H1 (cell line): Measurements from ENCODE around the gene MACF1. TPM values are rescaled to one million over a fixed set of nuclear protein-coding genes. Genes with fewer than 3 reads are reported as not detected.

Experiments used
- CTCF ChIA-PET: fragments of 300-600 bp; sonication (Branson Sonifier 250); formaldehyde crosslinking; loops from one replicate; lab custom pipeline; 2021; ENCODE audit not compliant: partially characterized antibody; lab: Charles Lee
- POLR2A ChIA-PET: fragments of 300-600 bp; sonication (Branson Sonifier 250); formaldehyde crosslinking; loops from one replicate; lab custom pipeline; 2021; ENCODE audit warnings: inconsistent platforms; ENCODE audit not compliant: partially characterized antibody; lab: Charles Lee
- DNase-seq, 2 experiments: peaks; one replicate each; pipeline versions ENCODE4 v3.0.0 to v3.0.0-alpha.2; 2010 to 2022; ENCODE audit warnings: low spot score in 2 of 2, low read depth in 1 of 2, mixed read lengths in 1 of 2
- FAIRE-seq: peaks from 2 replicates; lab custom pipeline; 2011; peaks lifted over from hg19 to GRCh38; lab: Jason Lieb, UNC
- H2AFZ ChIP-seq: 2 replicates; pipeline ENCODE4 v1.8.1; 2012; ENCODE audit warnings: low read length, inconsistent platforms
- H2AK5ac ChIP-seq: 2 replicates; pipeline ENCODE4 v1.6.1; 2013; ENCODE audit warnings: low read depth, low read length
- H2BK120ac ChIP-seq: replicated peaks from 2 replicates; pipeline ENCODE3; 2013; ENCODE audit warnings: low read depth, low read length, inconsistent platforms
- H2BK12ac ChIP-seq: 2 replicates; pipeline ENCODE4 v1.6.1; 2013; ENCODE audit warnings: low read depth, low read length
- H2BK15ac ChIP-seq: 2 replicates; pipeline ENCODE4 v1.6.1; 2013; ENCODE audit warnings: low read length
- H2BK20ac ChIP-seq: 2 replicates; pipeline ENCODE4 v1.6.1; 2013; ENCODE audit warnings: low read length
- H2BK5ac ChIP-seq: 2 replicates; pipeline ENCODE4 v1.6.1; 2013; ENCODE audit warnings: low read depth, low read length
- H3K14ac ChIP-seq: 2 replicates; pipeline ENCODE4 v1.6.1; 2013; ENCODE audit warnings: inconsistent platforms; ENCODE audit not compliant: insufficient read length
- H3K18ac ChIP-seq: 2 replicates; pipeline ENCODE4 v1.6.1; 2013; ENCODE audit warnings: low read length; ENCODE audit errors: extremely low read depth
- H3K23ac ChIP-seq: 2 replicates; pipeline ENCODE4 v1.6.1; 2013; ENCODE audit warnings: inconsistent platforms; ENCODE audit not compliant: insufficient read length
- H3K23me2 ChIP-seq: 2 replicates; pipeline ENCODE4 v1.6.1; 2013; ENCODE audit warnings: low read depth, low read length
- H3K27ac ChIP-seq: 2 replicates; pipeline ENCODE4 v1.6.1; 2011; ENCODE audit warnings: low read depth, low read length, inconsistent platforms
- H3K27me3 ChIP-seq, 4 experiments: replicated peaks in 1 of 4; 1 replicate in 1 of 4; 2 replicates in 3 of 4; pipeline versions ENCODE4 v1.6.1 to v1.8.1; 2011 to 2013; ENCODE audit warnings: low read length in 3 of 4, mild to moderate bottlenecking in 3 of 4, inconsistent platforms in 2 of 4, mixed read lengths in 2 of 4, moderate library complexity in 1 of 4; ENCODE audit not compliant: control insufficient read depth in 3 of 4, insufficient read depth in 3 of 4; ENCODE audit errors: extremely low read depth in 1 of 4
- H3K36me3 ChIP-seq, 4 experiments: 2 replicates each; pipeline versions ENCODE4 v1.6.1 to v1.8.1; 2011 to 2013; ENCODE audit warnings: mild to moderate bottlenecking in 4 of 4, low read length in 3 of 4, moderate library complexity in 2 of 4, control low read depth in 1 of 4, inconsistent platforms in 1 of 4; ENCODE audit not compliant: insufficient read depth in 4 of 4, control insufficient read depth in 2 of 4
- H3K4ac ChIP-seq: replicated peaks from 2 replicates; pipeline ENCODE3; 2013; ENCODE audit warnings: low read length, low read depth, mixed read lengths, inconsistent platforms; ENCODE audit not compliant: insufficient read length
- H3K4me1 ChIP-seq, 4 experiments: replicated peaks in 1 of 4; 1 replicate in 1 of 4; 2 replicates in 3 of 4; pipeline versions ENCODE4 v1.6.1 to v1.8.1; 2011 to 2013; ENCODE audit warnings: low read length in 3 of 4, inconsistent platforms in 2 of 4, mixed read lengths in 1 of 4; ENCODE audit not compliant: insufficient read depth in 4 of 4, control insufficient read depth in 3 of 4
- H3K4me2 ChIP-seq, 2 experiments: 2 replicates each; pipeline versions ENCODE4 v1.6.1 to v1.8.1; 2011 to 2013; ENCODE audit warnings: low read depth in 2 of 2, low read length in 2 of 2, control low read depth in 1 of 2, inconsistent platforms in 1 of 2, mild to moderate bottlenecking in 1 of 2; ENCODE audit not compliant: insufficient read depth in 1 of 2
- H3K4me3 ChIP-seq, 4 experiments: fragments of 200-600, 300-600 bp in 1 of 4; sonication (generic), shearing (Covaris generic), sonication (Bioruptor Twin) in 1 of 4; 2 replicates each; pipeline versions ENCODE4 v1.5.1 to v1.8.1; 2011 to 2016; ENCODE audit warnings: low read length in 4 of 4, low read depth in 3 of 4, control low read depth in 2 of 4, inconsistent platforms in 2 of 4, mild to moderate bottlenecking in 2 of 4, mixed read lengths in 1 of 4, moderate library complexity in 1 of 4; ENCODE audit not compliant: insufficient read depth in 2 of 4; ENCODE audit errors: extremely low read depth in 1 of 4
- H3K56ac ChIP-seq: replicated peaks from 2 replicates; pipeline ENCODE3; 2013; ENCODE audit warnings: low read depth, mild to moderate bottlenecking, mixed read lengths, low read length, inconsistent platforms; ENCODE audit not compliant: insufficient read length
- H3K79me1 ChIP-seq: 2 replicates; pipeline ENCODE4 v1.6.1; 2013; ENCODE audit warnings: low read depth, low read length, control low read depth
- H3K79me2 ChIP-seq, 2 experiments: 2 replicates each; pipeline versions ENCODE4 v1.6.1 to v1.8.1; 2012 to 2013; ENCODE audit warnings: low read length in 2 of 2, mild to moderate bottlenecking in 2 of 2, inconsistent platforms in 1 of 2; ENCODE audit not compliant: insufficient read depth in 2 of 2, control insufficient read depth in 1 of 2
- H3K9ac ChIP-seq, 4 experiments: replicated peaks in 1 of 4; 1 replicate in 1 of 4; 2 replicates in 3 of 4; pipeline versions ENCODE4 v1.6.1 to v1.8.1; 2011 to 2013; ENCODE audit warnings: low read depth in 3 of 4, low read length in 3 of 4, control low read depth in 2 of 4, mild to moderate bottlenecking in 2 of 4, moderate library complexity in 2 of 4, inconsistent platforms in 1 of 4; ENCODE audit errors: extremely low read depth in 1 of 4
- H3K9me3 ChIP-seq, 2 experiments: 2 replicates each; pipeline versions ENCODE4 v1.6.1 to v1.8.1; 2012 to 2013; ENCODE audit warnings: mild to moderate bottlenecking in 2 of 2, moderate library complexity in 2 of 2, control low read depth in 1 of 2, inconsistent platforms in 1 of 2, low read depth in 1 of 2, low read length in 1 of 2, mixed read lengths in 1 of 2; ENCODE audit not compliant: insufficient read depth in 2 of 2
- H4K20me1 ChIP-seq, 2 experiments: replicated peaks in 1 of 2; 2 replicates each; pipeline versions ENCODE3 to v1.8.1; 2011 to 2013; ENCODE audit warnings: inconsistent platforms in 2 of 2, low read length in 2 of 2, mild to moderate bottlenecking in 1 of 2; ENCODE audit not compliant: insufficient read depth in 2 of 2, control insufficient read depth in 1 of 2
- H4K5ac ChIP-seq: 2 replicates; pipeline ENCODE4 v1.6.1; 2013; ENCODE audit warnings: low read length, low read depth, mixed read lengths, inconsistent platforms; ENCODE audit not compliant: insufficient read length
- H4K8ac ChIP-seq: 2 replicates; pipeline ENCODE4 v1.8.0; 2013; ENCODE audit warnings: mild to moderate bottlenecking, moderate library complexity, low read length, inconsistent platforms; ENCODE audit not compliant: insufficient read depth; ENCODE audit errors: extremely low read depth
- H4K91ac ChIP-seq: replicated peaks from 2 replicates; pipeline ENCODE3; 2013; ENCODE audit warnings: low read length, mixed read lengths, inconsistent platforms; ENCODE audit not compliant: insufficient read length
- ASH2L ChIP-seq: fragments of 200-600, 300-600 bp; sonication (generic); IDR thresholded peaks from one replicate; pipeline ENCODE4 v1.7.1; 2017; ENCODE audit warnings: low read length
- CTBP2 ChIP-seq: IDR thresholded peaks from 2 replicates; pipeline ENCODE4 v1.7.0; 2011; ENCODE audit warnings: borderline replicate concordance, mild to moderate bottlenecking, moderate library complexity, mixed read lengths, low read length; ENCODE audit not compliant: insufficient read depth, insufficient read length
- FOSL1 ChIP-seq: IDR thresholded peaks from 2 replicates; pipeline ENCODE4 v1.6.1; 2011; ENCODE audit warnings: mild to moderate bottlenecking, low read depth, low read length, moderate library complexity; ENCODE audit not compliant: insufficient read depth
- RAD21 ChIP-seq, 2 experiments: IDR thresholded peaks in 1 of 2; conservative IDR thresholded peaks in 1 of 2; 2 replicates each; pipeline ENCODE4 v1.6.1; 2011; ENCODE audit warnings: low read depth in 2 of 2, low read length in 2 of 2, improper control_type of control experiment in 1 of 2, inconsistent platforms in 1 of 2, mild to moderate bottlenecking in 1 of 2, moderate library complexity in 1 of 2
- SIN3A ChIP-seq, 2 experiments: IDR thresholded peaks in 1 of 2; conservative IDR thresholded peaks in 1 of 2; 2 replicates each; pipeline ENCODE4 v1.6.1; 2011 to 2012; ENCODE audit warnings: low read length in 2 of 2, improper control_type of control experiment in 1 of 2, low read depth in 1 of 2, mild to moderate bottlenecking in 1 of 2
- SIX5 ChIP-seq: IDR thresholded peaks from 2 replicates; pipeline ENCODE4 v1.6.1; 2011; ENCODE audit warnings: mild to moderate bottlenecking, low read depth, low read length
- TEAD4 ChIP-seq: IDR thresholded peaks from 2 replicates; pipeline ENCODE4 v1.6.1; 2012; ENCODE audit warnings: low read depth, low read length, inconsistent platforms, mixed read lengths
- WGBS, 2 experiments: shearing (Covaris generic) in 1 of 2; methylation state at CpG; one replicate each; pipeline versions ENCODE4 v1.1.6 to v1.1.7; 2013 to 2015; ENCODE audit warnings: low lambda C conversion rate in 2 of 2, mixed read lengths in 2 of 2, inconsistent platforms in 1 of 2, low coverage in 1 of 2, missing lambda C conversion rate in 1 of 2; ENCODE audit not compliant: insufficient replicate concordance in 2 of 2, insufficient coverage in 1 of 2, insufficient read length in 1 of 2; ENCODE audit errors: extremely low coverage in 1 of 2, missing lambda C conversion rate in 1 of 2; 5-methylcytosine and 5-hydroxymethylcytosine counted together
- polyA plus RNA-seq, 7 experiments: library from polyadenylated mRNA; depleted of rRNA in 3 of 7; stranded (reverse) in 5 of 7; unstranded in 2 of 7; fragments of >200 nt in 5 of 7; fragments of 200-250 nt in 2 of 7; gene quantifications; 1 replicate in 5 of 7; 2 replicates in 1 of 7; 4 replicates in 1 of 7; pipeline versions ENCODE4 v1.2.1 to v1.2.3, GENCODE V29; 2011 to 2013; ENCODE audit warnings: missing spikeins in 2 of 7, mixed read lengths in 2 of 7
- total RNA-seq: library from RNA; stranded (reverse); fragmentation: NEBNext Ultra II Directional; extraction: Animal tissue kit (Norgen Biotek cat#: 25700); gene quantifications from 2 replicates; pipeline ENCODE4 v1.2.1, GENCODE V29; 2021

MACF1 gene
- total and polyA plus RNA-seq, 2 of the 8 experiments (the other 6 are each of a cell fraction or from before 2014, with no cell fraction given) = 59.8 to 285 TPM

GRCh38 chr1:39195166-39196111, 9.1 kb upstream of the MACF1 start:
- no peaks in the 10 kb centered on the region for H3K9me3 ChIP-seq
- no peak overlapping the region for H3K56ac ChIP-seq
- H3K27ac ChIP-seq = no peak overlapping the region
- no peak overlapping the region for H3K23ac ChIP-seq
- ChIA-PET POLR2A (interaction anchor here (0.8 kb wide), 1 partner anchor 88 kb away, joined by 3 read pairs; no protein-coding TSS in a partner anchor), CTCF (interaction anchor here (1.1 to 12.8 kb wide), 12 partner anchors 10 to 96 kb away, joined by 3 to 195 read pairs (median 7); no protein-coding TSS in a partner anchor)
- no peak overlapping the region for H2BK12ac ChIP-seq
- no peak overlapping the region for H3K18ac ChIP-seq
- no peak for DNase-seq
- no peak overlapping the region for H2BK5ac ChIP-seq
- H3K27me3 ChIP-seq = no peaks in the 10 kb centered on the region
- WGBS, 2 experiments = 83% methylated on average over 5 of the region's 5 CpGs; no CpG with 5 or more reads in 1 of the 2 experiments
- H3K14ac ChIP-seq = no peak overlapping the region
- no peak overlapping the region for H3K9ac ChIP-seq
- H3K4me3 ChIP-seq = no peak overlapping the region
- no peak overlapping the region for H2BK20ac ChIP-seq
- no peak for FAIRE-seq
- no peaks in the 10 kb centered on the region for H3K23me2 ChIP-seq
- H2BK120ac ChIP-seq = no peak overlapping the region
- TF ChIP-seq TEAD4 (no peak), SIX5 (no peak), CTBP2 (no peak), SIN3A (conservative IDR thresholded peaks at IDR 0.05 in 1 of 2, IDR thresholded peaks at IDR 0.05 in 1 of 2; ENCODE audit: low read depth in 1 of 2, low read length in 2 of 2) (no peak), ASH2L (no peak), FOSL1 (no peak), RAD21 (IDR thresholded peaks at IDR 0.05 in 1 of 2, conservative IDR thresholded peaks at IDR 0.05 in 1 of 2; ENCODE audit: low read depth in 2 of 2, low read length in 2 of 2) (no peak)
- H3K4me2 ChIP-seq = no peak overlapping the region
- 0 out of 2 replicates have a peak, but pooled peaks cover 3% of the 10 kb centered on the region for H3K79me1 ChIP-seq
- no peak overlapping the region for H2AK5ac ChIP-seq
- no peak overlapping the region for H4K8ac ChIP-seq
- no peak overlapping the region for H4K5ac ChIP-seq
- no peak overlapping the region for H4K91ac ChIP-seq
- no peak overlapping the region for H2BK15ac ChIP-seq
- peaks cover 0 to 83% of the 10 kb centered on the region in 2 experiments; a peak in 3 of 4 replicates for H3K79me2 ChIP-seq
- peaks cover 0 to 6% of the 10 kb centered on the region in 2 experiments for H4K20me1 ChIP-seq
- H2AFZ ChIP-seq = no peak overlapping the region
- H3K36me3 ChIP-seq = no peaks in the 10 kb centered on the region
- H3K4ac ChIP-seq = no peak overlapping the region
- peaks cover 0 to 6% (median 1%) of the 10 kb centered on the region in 4 experiments; a peak in 3 of 7 replicates for H3K4me1 ChIP-seq
